CD8-positive, alpha-beta memory T cell (primary cell): Measurements from ENCODE around the gene BSG. TPM values are rescaled to one million over a fixed set of nuclear protein-coding genes. Genes with fewer than 3 reads are reported as not detected.

Experiments used
- CTCF ChIA-PET: fragments of 350-600 bp; sonication (Branson Sonifier 250); formaldehyde crosslinking; loops from one replicate; lab custom pipeline; 2021; ENCODE audit warnings: antibody characterized with exemption; lab: Charles Lee
- POLR2A ChIA-PET: fragments of 350-600 bp; sonication (Branson Sonifier 250); formaldehyde crosslinking; loops from one replicate; lab custom pipeline; 2021; ENCODE audit warnings: antibody characterized with exemption; lab: Charles Lee
- DNase-seq, 5 donors: peaks; one replicate each; pipeline versions ENCODE4 v3.0.0 to v3.0.0-alpha.2; 2020 to 2022; ENCODE audit warnings: mixed read lengths in 1 of 5
- H3K27ac ChIP-seq: one replicate; pipeline ENCODE4 v1.7.0; 2013; ENCODE audit warnings: low read depth, mild to moderate bottlenecking, low read length, moderate library complexity
- H3K27me3 ChIP-seq: 2 replicates; pipeline ENCODE4 v1.7.0; 2013; ENCODE audit warnings: low read length, mild to moderate bottlenecking; ENCODE audit not compliant: insufficient read depth, poor library complexity, severe bottlenecking
- H3K36me3 ChIP-seq: 2 replicates; pipeline ENCODE4 v1.7.0; 2013; ENCODE audit warnings: mild to moderate bottlenecking, low read length, moderate library complexity; ENCODE audit not compliant: insufficient read depth
- H3K4me1 ChIP-seq: 2 replicates; pipeline ENCODE4 v1.7.0; 2013; ENCODE audit warnings: mild to moderate bottlenecking, low read length, moderate library complexity; ENCODE audit not compliant: insufficient read depth
- H3K4me3 ChIP-seq: 2 replicates; pipeline ENCODE4 v1.7.0; 2013; ENCODE audit warnings: mild to moderate bottlenecking, low read length
- H3K9me3 ChIP-seq: 2 replicates; pipeline ENCODE4 v1.7.0; 2013; ENCODE audit warnings: mild to moderate bottlenecking, low read length
- H3K27ac Mint-ChIP-seq, 8 donors: one replicate each; pipeline ENCODE4 v1.8.0; 2020 to 2021; ENCODE audit warnings: mixed read lengths in 8 of 8, mild to moderate bottlenecking in 6 of 8, inconsistent platforms in 3 of 8, moderate library complexity in 3 of 8
- H3K27me3 Mint-ChIP-seq, 2 donors: one replicate each; pipeline ENCODE4 v1.8.0; 2020 to 2021; ENCODE audit warnings: mixed read lengths in 2 of 2, mild to moderate bottlenecking in 1 of 2, moderate library complexity in 1 of 2
- H3K36me3 Mint-ChIP-seq, 3 donors: one replicate each; pipeline ENCODE4 v1.8.0; 2020 to 2021; ENCODE audit warnings: mixed read lengths in 3 of 3, inconsistent platforms in 1 of 3, mild to moderate bottlenecking in 1 of 3
- H3K4me1 Mint-ChIP-seq, 3 donors: one replicate each; pipeline ENCODE4 v1.8.0; 2020 to 2021; ENCODE audit warnings: mixed read lengths in 3 of 3, inconsistent platforms in 1 of 3, mild to moderate bottlenecking in 1 of 3
- H3K4me3 Mint-ChIP-seq, 7 donors: one replicate each; pipeline ENCODE4 v1.8.0; 2020 to 2021; ENCODE audit warnings: mixed read lengths in 7 of 7, mild to moderate bottlenecking in 6 of 7, moderate library complexity in 4 of 7, inconsistent platforms in 2 of 7
- H3K9me3 Mint-ChIP-seq, 5 donors: one replicate each; pipeline ENCODE4 v1.8.0; 2020 to 2022; ENCODE audit warnings: mixed read lengths in 5 of 5, mild to moderate bottlenecking in 3 of 5, moderate library complexity in 2 of 5, inconsistent platforms in 1 of 5
- polyA plus RNA-seq: library from polyadenylated mRNA; unstranded; fragments of 300-500 nt; fragmentation: Illumina TruSeq; gene quantifications from one replicate; pipeline ENCODE4 v1.2.3, GENCODE V29; 2021
- total RNA-seq, 2 experiments: library from RNA; stranded (reverse); gene quantifications; one replicate each; pipeline ENCODE4 v1.2.3, GENCODE V29; 2021

The BSG gene
- total and polyA plus RNA-seq, 3 experiments from 2014 or later: 250 to 436 (median 262) TPM

DNA sequence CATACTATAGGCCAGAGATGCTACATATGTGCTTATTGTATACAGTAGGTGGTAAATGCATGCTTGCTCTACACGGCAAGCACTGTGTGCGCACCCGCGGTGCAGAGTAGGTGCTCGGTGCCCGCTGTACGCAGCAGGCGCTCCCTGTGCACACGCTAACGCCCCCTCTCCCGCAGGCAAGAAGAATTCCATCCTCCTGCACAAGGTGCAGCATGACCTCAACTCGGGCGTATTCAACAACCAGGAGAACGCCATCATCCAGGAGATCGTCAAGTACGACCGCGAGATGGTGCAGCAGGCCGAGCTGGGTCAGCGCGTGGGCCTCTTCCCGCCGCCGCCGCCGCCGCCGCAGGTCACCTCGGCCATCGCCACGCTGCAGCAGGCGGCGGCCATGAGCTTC, 43.2 kb downstream of the BSG start:
- Histone ChIP-seq H3K4me3 (no peak overlapping the region), H3K27me3 (no peaks in the 10 kb centered on the region), H3K9me3 (no peaks in the 10 kb centered on the region), H3K27ac (no peak overlapping the region), H3K4me1 (peaks cover 11% of the 10 kb centered on the region), H3K36me3 (no peaks in the 10 kb centered on the region)
- peaks cover 11 to 21% (median 19%) of the 10 kb centered on the region in 3 donors for H3K4me1 Mint-ChIP-seq
- ChIA-PET POLR2A (no interaction called here), CTCF (no interaction called here)
- H3K9me3 Mint-ChIP-seq: no peaks in the 10 kb centered on the region
- H3K4me3 Mint-ChIP-seq: peak overlapping the region in 4 of 7 donors; percentile 54 to 66 (median 62)
- H3K27ac Mint-ChIP-seq: peak overlapping the region in 1 of 8 donors; percentile 75
- H3K27me3 Mint-ChIP-seq: no peaks in the 10 kb centered on the region
- H3K36me3 Mint-ChIP-seq: peaks cover 0 to 33% (median 2%) of the 10 kb centered on the region in 3 donors
- DNase-seq: no peak

DNA sequence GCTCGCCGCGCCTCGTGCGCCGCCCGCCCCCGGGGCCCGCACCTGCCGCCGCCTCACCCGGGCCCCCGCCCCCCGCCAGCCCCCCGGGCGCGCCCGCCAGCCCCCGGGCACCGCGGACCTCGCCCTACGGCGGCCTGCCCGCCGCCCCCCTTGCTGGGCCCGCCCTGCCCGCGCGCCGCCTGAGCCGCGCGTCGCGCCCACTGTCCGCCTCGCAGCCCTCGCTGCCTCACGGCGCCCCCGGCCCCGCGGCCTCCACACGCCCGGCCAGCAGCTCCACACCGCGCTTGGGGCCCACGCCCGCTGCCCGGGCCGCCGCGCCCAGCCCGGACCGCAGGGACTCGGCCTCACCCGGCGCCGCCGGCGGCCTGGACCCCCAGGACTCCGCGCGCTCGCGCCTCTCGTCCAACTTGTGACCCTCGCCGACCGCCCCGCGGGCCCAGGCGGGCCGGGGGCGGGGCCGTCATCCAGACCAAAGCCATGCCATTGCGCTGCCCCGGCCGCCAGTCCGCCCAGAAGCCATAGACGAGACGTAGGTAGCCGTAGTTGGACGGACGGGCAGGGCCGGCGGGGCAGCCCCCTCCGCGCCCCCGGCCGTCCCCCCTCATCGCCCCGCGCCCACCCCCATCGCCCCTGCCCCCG, 43.8 kb downstream of the BSG start:
- Histone ChIP-seq H3K9me3 (no peaks in the 10 kb centered on the region), H3K27ac (no peak overlapping the region), H3K4me3 (no peak overlapping the region), H3K36me3 (no peaks in the 10 kb centered on the region), H3K4me1 (peaks cover 6% of the 10 kb centered on the region), H3K27me3 (no peaks in the 10 kb centered on the region)
- CTCF ChIA-PET: no interaction called here
- DNase-seq: no peak
- Mint-ChIP-seq H3K36me3 (peaks cover 0 to 31% (median 2%) of the 10 kb centered on the region in 3 donors), H3K9me3 (no peaks in the 10 kb centered on the region), H3K4me1 (peaks cover 7 to 15% (median 14%) of the 10 kb centered on the region in 3 donors), H3K4me3 (no peak overlapping the region), H3K27ac (no peak overlapping the region), H3K27me3 (no peaks in the 10 kb centered on the region)
- POLR2A ChIA-PET: no interaction called here

DNA sequence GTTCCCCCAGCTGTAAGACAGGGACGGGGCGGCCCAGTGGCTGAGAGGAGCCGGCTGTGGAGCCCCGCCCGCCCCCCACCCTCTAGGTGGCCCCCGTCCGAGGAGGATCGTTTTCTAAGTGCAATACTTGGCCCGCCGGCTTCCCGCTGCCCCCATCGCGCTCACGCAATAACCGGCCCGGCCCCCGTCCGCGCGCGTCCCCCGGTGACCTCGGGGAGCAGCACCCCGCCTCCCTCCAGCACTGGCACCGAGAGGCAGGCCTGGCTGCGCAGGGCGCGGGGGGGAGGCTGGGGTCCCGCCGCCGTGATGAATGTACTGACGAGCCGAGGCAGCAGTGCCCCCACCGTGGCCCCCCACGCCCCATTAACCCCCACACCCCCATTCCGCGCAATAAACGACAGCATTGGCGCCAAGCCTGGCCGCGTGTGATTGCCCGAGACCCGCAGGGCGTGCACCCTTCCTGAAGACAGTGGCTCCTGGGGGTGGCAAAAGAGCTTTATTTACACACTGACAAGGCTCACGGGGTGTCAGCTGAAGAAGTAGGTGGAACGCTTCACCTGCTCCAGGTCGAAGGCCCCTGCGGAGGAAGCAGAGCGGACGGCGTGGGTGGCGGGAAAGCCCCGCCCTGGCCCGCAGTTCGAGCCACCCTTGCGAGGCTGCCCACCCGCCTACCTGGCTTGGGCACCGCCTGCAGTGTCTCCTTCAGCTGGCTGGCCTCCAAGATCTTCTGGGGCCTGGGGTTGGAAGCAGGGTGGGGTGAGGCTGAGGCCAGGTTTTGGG, 44.5 kb downstream of the BSG start:
- Mint-ChIP-seq H3K4me3 (no peak overlapping the region), H3K27me3 (no peaks in the 10 kb centered on the region), H3K9me3 (no peaks in the 10 kb centered on the region), H3K4me1 (peaks cover 3 to 8% (median 7%) of the 10 kb centered on the region in 3 donors), H3K27ac (no peak overlapping the region), H3K36me3 (peaks cover 0 to 34% (median 2%) of the 10 kb centered on the region in 3 donors)
- Histone ChIP-seq H3K27ac (no peak overlapping the region), H3K4me1 (no peaks in the 10 kb centered on the region), H3K27me3 (no peaks in the 10 kb centered on the region), H3K36me3 (no peaks in the 10 kb centered on the region), H3K9me3 (no peaks in the 10 kb centered on the region), H3K4me3 (no peak overlapping the region)
- no peak for DNase-seq
- CTCF ChIA-PET: interaction anchor here (1.1 kb wide), 1 partner anchor 28 kb away, joined by 3 read pairs; no protein-coding TSS in a partner anchor
- POLR2A ChIA-PET: no interaction called here

DNA sequence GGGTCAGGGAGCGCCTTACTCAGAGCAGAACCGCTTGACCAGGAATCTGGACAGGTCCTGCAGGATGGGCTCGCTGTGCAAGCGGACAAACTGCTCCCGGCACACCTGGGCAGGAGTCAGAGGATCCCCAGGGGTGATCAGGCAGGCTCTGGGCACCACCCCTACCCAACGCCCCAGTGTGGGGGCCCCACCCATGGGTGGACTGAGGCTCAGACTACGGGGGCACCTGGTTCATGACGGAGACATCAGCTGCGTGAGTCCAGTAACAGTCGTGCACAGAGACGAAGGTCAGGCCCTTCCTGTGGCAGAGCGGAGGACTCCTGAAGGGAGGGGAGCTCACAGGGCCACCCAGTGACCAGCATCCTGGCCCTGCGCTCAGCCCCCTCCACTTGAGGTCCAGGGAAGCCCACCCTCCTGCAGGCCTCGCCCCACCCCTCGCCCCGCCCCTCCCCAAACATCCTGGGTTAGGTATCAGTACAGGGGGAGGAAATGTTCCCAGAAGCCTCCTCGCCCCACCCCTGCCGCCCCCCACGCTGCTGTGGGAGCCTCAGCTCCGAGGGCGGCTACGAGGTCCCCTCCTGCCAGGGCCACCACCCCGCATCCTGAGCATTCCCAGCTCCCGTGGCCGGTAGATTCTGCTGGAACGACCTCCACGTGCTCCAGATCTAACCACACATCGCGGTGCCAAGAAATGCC, 45.3 kb downstream of the BSG start:
- Histone ChIP-seq H3K9me3 (no peaks in the 10 kb centered on the region), H3K4me1 (no peaks in the 10 kb centered on the region), H3K27ac (no peak overlapping the region), H3K27me3 (no peaks in the 10 kb centered on the region), H3K4me3 (no peak overlapping the region), H3K36me3 (no peaks in the 10 kb centered on the region)
- Mint-ChIP-seq H3K4me1 (peaks cover 3 to 5% (median 3%) of the 10 kb centered on the region in 3 donors), H3K27ac (no peak overlapping the region), H3K4me3 (no peak overlapping the region), H3K9me3 (no peaks in the 10 kb centered on the region), H3K36me3 (peaks cover 0 to 36% (median 2%) of the 10 kb centered on the region in 3 donors), H3K27me3 (no peaks in the 10 kb centered on the region)
- POLR2A ChIA-PET: no interaction called here
- DNase-seq: no peak
- CTCF ChIA-PET: interaction anchor here (1.1 kb wide), 1 partner anchor 27 kb away, joined by 3 read pairs; no protein-coding TSS in a partner anchor

DNA sequence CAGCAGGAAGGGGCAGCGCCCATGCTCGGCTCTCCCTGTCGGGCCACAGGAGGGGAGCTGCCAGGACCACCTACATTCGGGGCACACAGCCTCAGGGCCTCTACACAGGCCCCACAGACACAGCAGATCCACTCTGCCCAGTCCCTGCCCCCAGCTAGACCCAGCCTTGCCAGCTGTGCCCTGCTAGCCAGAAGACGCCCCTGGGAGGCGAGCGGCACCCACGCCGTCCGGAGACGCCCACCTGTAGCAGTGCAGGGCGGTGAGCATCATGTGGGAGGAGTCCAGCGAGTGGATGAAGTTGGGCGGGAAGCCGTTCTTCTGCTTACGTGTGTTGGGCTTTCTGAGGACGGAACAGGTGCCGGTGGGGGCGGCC, 45.8 kb downstream of the BSG start:
- H3K36me3 Mint-ChIP-seq: peaks cover 0 to 38% (median 2%) of the 10 kb centered on the region in 3 donors
- no peaks in the 10 kb centered on the region for H3K4me1 ChIP-seq
- no peak overlapping the region for H3K27ac ChIP-seq
- H3K4me3 Mint-ChIP-seq: no peak overlapping the region
- ChIA-PET CTCF (interaction anchor here (1.1 kb wide), 1 partner anchor 27 kb away, joined by 3 read pairs; no protein-coding TSS in a partner anchor), POLR2A (no interaction called here)
- no peaks in the 10 kb centered on the region for H3K27me3 Mint-ChIP-seq
- H3K9me3 Mint-ChIP-seq: no peaks in the 10 kb centered on the region
- no peaks in the 10 kb centered on the region for H3K27me3 ChIP-seq
- H3K27ac Mint-ChIP-seq: no peak overlapping the region
- DNase-seq: no peak
- H3K4me3 ChIP-seq: no peak overlapping the region
- no peaks in the 10 kb centered on the region for H3K36me3 ChIP-seq
- peaks cover 3 to 5% (median 3%) of the 10 kb centered on the region in 3 donors for H3K4me1 Mint-ChIP-seq
- no peaks in the 10 kb centered on the region for H3K9me3 ChIP-seq

DNA sequence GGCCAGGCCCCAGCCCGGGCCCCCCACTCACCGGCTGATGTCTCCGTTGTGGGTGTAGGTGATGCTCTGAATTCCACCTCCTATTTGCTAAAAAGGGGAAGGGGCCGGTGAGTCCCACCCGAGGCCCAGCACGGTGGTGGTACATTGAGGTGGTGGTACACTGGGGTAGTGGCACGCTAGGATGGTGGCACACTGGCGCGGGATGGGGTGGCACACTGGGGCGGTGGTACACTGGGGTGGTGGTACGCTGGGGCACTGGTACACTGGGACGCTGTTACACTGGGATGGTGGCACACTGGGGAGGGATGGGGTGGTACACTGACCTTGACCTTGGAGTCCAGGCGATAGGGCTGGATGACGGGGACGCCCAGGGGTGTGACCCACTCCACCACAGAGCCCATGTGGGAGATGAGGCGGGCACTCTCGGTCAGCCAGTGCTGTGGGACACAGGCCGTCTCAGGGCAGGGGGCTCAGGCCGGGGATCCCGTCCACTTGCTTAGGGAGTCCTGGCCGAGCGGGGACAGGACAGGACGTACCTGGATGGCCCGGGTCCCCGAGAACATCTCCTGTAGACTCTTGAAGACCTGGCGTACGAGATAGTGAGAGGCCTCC, 46.4 kb downstream of the BSG start:
- Histone ChIP-seq H3K27me3 (no peaks in the 10 kb centered on the region), H3K4me3 (no peak overlapping the region), H3K9me3 (no peaks in the 10 kb centered on the region), H3K36me3 (peaks cover 3% of the 10 kb centered on the region), H3K27ac (no peak overlapping the region), H3K4me1 (no peaks in the 10 kb centered on the region)
- H3K36me3 Mint-ChIP-seq: peaks cover 0 to 43% (median 2%) of the 10 kb centered on the region in 3 donors
- no peaks in the 10 kb centered on the region for H3K27me3 Mint-ChIP-seq
- H3K9me3 Mint-ChIP-seq: no peaks in the 10 kb centered on the region
- ChIA-PET POLR2A (no interaction called here), CTCF (no interaction called here)
- H3K4me3 Mint-ChIP-seq: peak overlapping the region in 1 of 7 donors; percentile 19
- peaks cover 3 to 5% (median 3%) of the 10 kb centered on the region in 3 donors for H3K4me1 Mint-ChIP-seq
- DNase-seq: no peak
- no peak overlapping the region for H3K27ac Mint-ChIP-seq

DNA sequence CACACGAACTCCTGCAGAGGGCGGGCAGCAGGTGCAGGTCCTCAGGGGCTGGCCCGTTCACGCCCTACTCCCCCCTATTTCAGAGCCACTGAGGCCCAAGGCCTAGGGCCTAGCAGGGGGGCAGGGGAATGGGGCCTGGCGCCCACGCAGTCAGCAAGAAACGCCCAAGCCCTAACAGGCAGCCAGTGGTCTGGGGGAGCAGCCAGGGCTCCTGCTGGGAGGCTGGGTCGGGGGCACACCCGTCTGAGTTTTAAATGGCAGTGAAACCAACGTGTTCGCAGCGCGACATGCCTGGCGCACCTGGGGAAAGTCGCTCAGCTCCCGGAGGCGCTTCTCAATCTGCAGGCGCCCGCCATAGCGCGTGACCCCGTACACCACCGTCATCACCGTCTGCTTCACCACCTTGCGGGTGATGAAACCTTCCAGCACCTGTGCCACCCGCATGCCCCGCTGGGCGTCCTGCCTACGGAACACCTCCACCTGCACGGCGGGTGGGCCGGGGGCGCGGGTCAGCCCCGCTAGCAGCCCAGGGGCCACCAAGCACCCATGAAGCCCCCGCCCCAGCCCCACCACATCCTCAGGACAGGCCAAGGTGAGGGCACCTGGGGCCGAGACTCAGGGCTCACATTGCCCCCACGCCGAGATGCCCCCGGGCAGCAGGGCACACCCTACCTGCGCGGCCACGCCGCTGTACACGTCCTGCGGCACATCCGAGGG, 47.0 kb downstream of the BSG start:
- H3K27me3 Mint-ChIP-seq: no peaks in the 10 kb centered on the region
- H3K4me3 Mint-ChIP-seq: no peak overlapping the region
- H3K4me1 Mint-ChIP-seq: peaks cover 3 to 5% (median 3%) of the 10 kb centered on the region in 3 donors
- ChIA-PET CTCF (no interaction called here), POLR2A (no interaction called here)
- H3K4me3 ChIP-seq: no peak overlapping the region
- no peak for DNase-seq
- H3K27ac Mint-ChIP-seq: no peak overlapping the region
- peaks cover 0 to 48% (median 2%) of the 10 kb centered on the region in 3 donors for H3K36me3 Mint-ChIP-seq
- H3K9me3 Mint-ChIP-seq: no peaks in the 10 kb centered on the region
- H3K27ac ChIP-seq: no peak overlapping the region
- no peaks in the 10 kb centered on the region for H3K4me1 ChIP-seq
- H3K27me3 ChIP-seq: no peaks in the 10 kb centered on the region
- peaks cover 7% of the 10 kb centered on the region for H3K36me3 ChIP-seq
- no peaks in the 10 kb centered on the region for H3K9me3 ChIP-seq
